ENCODE data around the gene FAM107B.

DNA sequence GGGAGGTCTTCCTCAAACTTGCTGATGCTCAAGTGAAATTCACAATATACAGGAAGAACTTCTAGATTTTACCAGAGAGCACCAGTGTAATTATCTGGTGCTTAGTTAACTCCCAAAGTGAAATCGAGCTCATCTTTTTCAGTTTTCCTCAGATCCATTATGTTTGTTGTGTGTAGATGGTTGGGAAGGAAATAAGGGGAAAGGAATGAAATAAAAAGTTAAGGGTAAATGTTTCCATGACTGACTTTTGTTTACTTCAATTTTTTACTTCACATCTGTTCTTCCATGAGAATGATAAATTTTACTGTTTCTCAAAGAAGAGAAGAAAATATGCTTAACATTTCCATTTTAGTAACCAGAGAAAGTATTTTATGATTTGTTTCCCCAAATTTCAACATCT is 21.3 kb downstream of the FAM107B start:
- TF ChIP-seq CTCF (IDR thresholded peaks at IDR 0.05) (no peak), POLR2A (IDR thresholded peaks at IDR 0.05) (no peak)

All from heart left ventricle (tissue), 13 donors.